ENCODE results near the gene DGKI.

GRCh38 chr7:137402536-137403352, 444.0 kb downstream of the DGKI start:
- TF ChIP-seq CTCF (IDR thresholded peaks at IDR 0.05) (no peak), POLR2A (IDR thresholded peaks at IDR 0.05) (no peak)
